Measurements from ENCODE around the gene APCDD1. TPM values are rescaled to one million over a fixed set of nuclear protein-coding genes. Genes with fewer than 3 reads are reported as not detected.

The APCDD1 gene
- total RNA-seq, 1 experiment from 2014 or later, result not detected

DNA sequence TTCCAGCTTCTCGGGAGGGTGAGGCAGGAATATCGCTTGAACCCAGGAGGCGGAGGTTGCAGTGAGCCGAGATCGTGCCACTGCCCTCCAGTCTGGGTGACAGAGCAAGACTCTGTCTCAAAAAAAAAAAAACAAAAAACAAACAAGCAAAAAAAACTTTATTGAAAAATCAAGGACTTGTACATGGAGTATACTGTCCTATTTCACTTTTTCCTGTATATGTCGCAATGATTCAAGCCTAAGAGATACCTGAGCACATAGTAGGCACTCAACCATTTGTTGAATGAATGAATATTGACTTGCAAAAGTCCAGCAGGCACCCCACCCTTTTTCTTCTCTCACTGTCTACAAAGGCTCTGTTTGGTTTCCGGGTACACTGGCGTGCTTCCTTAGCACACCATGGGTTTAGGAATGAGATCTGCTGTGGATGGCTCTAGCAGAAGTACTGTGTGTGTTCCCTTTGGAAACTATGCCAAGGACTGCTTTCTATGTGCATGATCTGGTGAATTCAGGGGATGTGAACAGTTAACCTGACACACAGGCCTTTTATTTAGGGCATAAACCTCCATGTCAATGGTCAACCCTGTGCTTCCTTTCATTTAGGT is 6.1 kb downstream of the APCDD1 start:
- H3K27me3 ChIP-seq (ENCODE audit: insufficient read depth, low read length), result peaks cover 43% of the 10 kb centered on the region
- H3K9ac ChIP-seq (ENCODE audit: low read length), result no peak overlapping the region
- ChIA-PET POLR2A (no interaction called here), CTCF (no interaction called here), RAD21 (ENCODE audit: low non-redundant PET in 1 of 2, low total read pairs in 2 of 2, uncharacterized antibody in 2 of 2, unreplicated experiment in 2 of 2) (no interaction called here)
- H2AFZ ChIP-seq (ENCODE audit: low read depth, low read length, poor library complexity, severe bottlenecking), result no peak overlapping the region
- H3K9me3 ChIP-seq (ENCODE audit: control insufficient read depth in 1 of 2, insufficient read depth in 1 of 2, low read depth in 1 of 2, low read length in 2 of 2), result no peaks in the 10 kb centered on the region
- ATAC-seq (no peak), DNase-seq (ENCODE audit: low read depth, low spot score) (no peak)
- no peaks in the 10 kb centered on the region for H3K9me2 ChIP-seq (ENCODE audit: insufficient read depth)
- intact Hi-C loops (cut with micrococcal nuclease), result no loop called here
- no peak overlapping the region for H3K4me3 ChIP-seq (replicated peaks in 1 of 2; ENCODE audit: low read depth in 1 of 2, low read length in 2 of 2)
- H3K27ac ChIP-seq (ENCODE audit: low read depth, low read length), result no peak overlapping the region
- no peaks in the 10 kb centered on the region for H3K79me2 ChIP-seq (ENCODE audit: insufficient read depth, low read length)
- H3K4me1 ChIP-seq (ENCODE audit: control insufficient read depth in 1 of 2, insufficient read depth in 2 of 2, low read length in 2 of 2), result no peaks in the 10 kb centered on the region
- no peaks in the 10 kb centered on the region for H4K20me1 ChIP-seq (ENCODE audit: insufficient read depth)
- H3K4me2 ChIP-seq (ENCODE audit: low read length), result no peak overlapping the region
- no peaks in the 10 kb centered on the region for H3K36me3 ChIP-seq (ENCODE audit: control insufficient read depth in 1 of 2, insufficient read depth in 2 of 2, low read length in 2 of 2)
- BruUV-seq (replicated peaks), result no TSS peak
- TF ChIP-seq ZNF274 (IDR thresholded peaks at IDR 0.05; ENCODE audit: low read depth, low read length), result no peak
- no peak for TF ChIP-seq CBX3 (IDR thresholded peaks at IDR 0.05; ENCODE audit: low read depth)
- no peak for TF ChIP-seq SIN3A (IDR thresholded peaks at IDR 0.05; ENCODE audit: low read depth)
- TF ChIP-seq, protein P1, sequence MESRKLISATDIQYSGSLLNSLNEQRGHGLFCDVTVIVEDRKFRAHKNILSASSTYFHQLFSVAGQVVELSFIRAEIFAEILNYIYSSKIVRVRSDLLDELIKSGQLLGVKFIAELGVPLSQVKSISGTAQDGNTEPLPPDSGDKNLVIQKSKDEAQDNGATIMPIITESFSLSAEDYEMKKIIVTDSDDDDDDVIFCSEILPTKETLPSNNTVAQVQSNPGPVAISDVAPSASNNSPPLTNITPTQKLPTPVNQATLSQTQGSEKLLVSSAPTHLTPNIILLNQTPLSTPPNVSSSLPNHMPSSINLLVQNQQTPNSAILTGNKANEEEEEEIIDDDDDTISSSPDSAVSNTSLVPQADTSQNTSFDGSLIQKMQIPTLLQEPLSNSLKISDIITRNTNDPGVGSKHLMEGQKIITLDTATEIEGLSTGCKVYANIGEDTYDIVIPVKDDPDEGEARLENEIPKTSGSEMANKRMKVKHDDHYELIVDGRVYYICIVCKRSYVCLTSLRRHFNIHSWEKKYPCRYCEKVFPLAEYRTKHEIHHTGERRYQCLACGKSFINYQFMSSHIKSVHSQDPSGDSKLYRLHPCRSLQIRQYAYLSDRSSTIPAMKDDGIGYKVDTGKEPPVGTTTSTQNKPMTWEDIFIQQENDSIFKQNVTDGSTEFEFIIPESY (IDR thresholded peaks at IDR 0.05; ENCODE audit: extremely low read depth, insufficient replicate concordance, low read length), result no peak
- TF ChIP-seq, protein P2, sequence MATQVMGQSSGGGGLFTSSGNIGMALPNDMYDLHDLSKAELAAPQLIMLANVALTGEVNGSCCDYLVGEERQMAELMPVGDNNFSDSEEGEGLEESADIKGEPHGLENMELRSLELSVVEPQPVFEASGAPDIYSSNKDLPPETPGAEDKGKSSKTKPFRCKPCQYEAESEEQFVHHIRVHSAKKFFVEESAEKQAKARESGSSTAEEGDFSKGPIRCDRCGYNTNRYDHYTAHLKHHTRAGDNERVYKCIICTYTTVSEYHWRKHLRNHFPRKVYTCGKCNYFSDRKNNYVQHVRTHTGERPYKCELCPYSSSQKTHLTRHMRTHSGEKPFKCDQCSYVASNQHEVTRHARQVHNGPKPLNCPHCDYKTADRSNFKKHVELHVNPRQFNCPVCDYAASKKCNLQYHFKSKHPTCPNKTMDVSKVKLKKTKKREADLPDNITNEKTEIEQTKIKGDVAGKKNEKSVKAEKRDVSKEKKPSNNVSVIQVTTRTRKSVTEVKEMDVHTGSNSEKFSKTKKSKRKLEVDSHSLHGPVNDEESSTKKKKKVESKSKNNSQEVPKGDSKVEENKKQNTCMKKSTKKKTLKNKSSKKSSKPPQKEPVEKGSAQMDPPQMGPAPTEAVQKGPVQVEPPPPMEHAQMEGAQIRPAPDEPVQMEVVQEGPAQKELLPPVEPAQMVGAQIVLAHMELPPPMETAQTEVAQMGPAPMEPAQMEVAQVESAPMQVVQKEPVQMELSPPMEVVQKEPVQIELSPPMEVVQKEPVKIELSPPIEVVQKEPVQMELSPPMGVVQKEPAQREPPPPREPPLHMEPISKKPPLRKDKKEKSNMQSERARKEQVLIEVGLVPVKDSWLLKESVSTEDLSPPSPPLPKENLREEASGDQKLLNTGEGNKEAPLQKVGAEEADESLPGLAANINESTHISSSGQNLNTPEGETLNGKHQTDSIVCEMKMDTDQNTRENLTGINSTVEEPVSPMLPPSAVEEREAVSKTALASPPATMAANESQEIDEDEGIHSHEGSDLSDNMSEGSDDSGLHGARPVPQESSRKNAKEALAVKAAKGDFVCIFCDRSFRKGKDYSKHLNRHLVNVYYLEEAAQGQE (IDR thresholded peaks at IDR 0.05; ENCODE audit: low read depth), result no peak
- TF ChIP-seq POLR2A (IDR thresholded peaks at IDR 0.05; ENCODE audit: borderline replicate concordance, extremely low read depth, insufficient read depth, insufficient read length), result no peak
- no peak for TF ChIP-seq EZH2phosphoT487 (IDR thresholded peaks at IDR 0.05; ENCODE audit: borderline replicate concordance)
- TF ChIP-seq SRF (IDR thresholded peaks at IDR 0.05; ENCODE audit: low read depth), result no peak
- no peak for TF ChIP-seq ZFX (IDR thresholded peaks at IDR 0.05)
- TF ChIP-seq JUND (IDR thresholded peaks at IDR 0.05), result no peak
- TF ChIP-seq FOSL1 (IDR thresholded peaks at IDR 0.05; ENCODE audit: low read depth), result no peak
- TF ChIP-seq, protein P3, sequence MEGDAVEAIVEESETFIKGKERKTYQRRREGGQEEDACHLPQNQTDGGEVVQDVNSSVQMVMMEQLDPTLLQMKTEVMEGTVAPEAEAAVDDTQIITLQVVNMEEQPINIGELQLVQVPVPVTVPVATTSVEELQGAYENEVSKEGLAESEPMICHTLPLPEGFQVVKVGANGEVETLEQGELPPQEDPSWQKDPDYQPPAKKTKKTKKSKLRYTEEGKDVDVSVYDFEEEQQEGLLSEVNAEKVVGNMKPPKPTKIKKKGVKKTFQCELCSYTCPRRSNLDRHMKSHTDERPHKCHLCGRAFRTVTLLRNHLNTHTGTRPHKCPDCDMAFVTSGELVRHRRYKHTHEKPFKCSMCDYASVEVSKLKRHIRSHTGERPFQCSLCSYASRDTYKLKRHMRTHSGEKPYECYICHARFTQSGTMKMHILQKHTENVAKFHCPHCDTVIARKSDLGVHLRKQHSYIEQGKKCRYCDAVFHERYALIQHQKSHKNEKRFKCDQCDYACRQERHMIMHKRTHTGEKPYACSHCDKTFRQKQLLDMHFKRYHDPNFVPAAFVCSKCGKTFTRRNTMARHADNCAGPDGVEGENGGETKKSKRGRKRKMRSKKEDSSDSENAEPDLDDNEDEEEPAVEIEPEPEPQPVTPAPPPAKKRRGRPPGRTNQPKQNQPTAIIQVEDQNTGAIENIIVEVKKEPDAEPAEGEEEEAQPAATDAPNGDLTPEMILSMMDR (IDR thresholded peaks at IDR 0.05 in 2 of 3, conservative IDR thresholded peaks at IDR 0.05 in 1 of 3; ENCODE audit: borderline replicate concordance in 1 of 3, insufficient read depth in 1 of 3, low read depth in 2 of 3, low read length in 2 of 3), result no peak
